HG02884 (cell line): ENCODE measurements around the gene CGN.

Experiments
- ATAC-seq: cut with Tn5 transposase; IDR thresholded peaks from one replicate; pipeline ENCODE4 v1.9.1; 2021; ENCODE audit warnings: mild to moderate bottlenecking, moderate library complexity; ENCODE audit not compliant: unreplicated experiment

CGN gene

GRCh38 chr1:151510957-151511635, at the start of gene CGN:
Gene CGN, plus strand, starts transcription at chr1:151511387. Its CDS starts 7,133 bp downstream, at chr1:151518520.
- peak; percentile 69 for ATAC-seq

- no peak for ATAC-seq
Observed at GRCh38 chr1:151461694-151462093, 49.5 kb upstream of the CGN start.

- ATAC-seq: no peak
Observed at GRCh38 chr1:151465026-151465425, 46.2 kb upstream of the CGN start.

- no peak for ATAC-seq
Observed at GRCh38 chr1:151472856-151473731, 38.1 kb upstream of the CGN start.

GRCh38 chr1:151474745-151475144, 36.4 kb upstream of the CGN start:
- no peak for ATAC-seq

- ATAC-seq: peak; percentile 86
Observed at GRCh38 chr1:151475175-151475574, 36.0 kb upstream of the CGN start.

GRCh38 chr1:151476083-151476482, 35.1 kb upstream of the CGN start:
- ATAC-seq: no peak

GRCh38 chr1:151477066-151477465, 34.1 kb upstream of the CGN start:
- ATAC-seq: no peak

GRCh38 chr1:151478140-151478812, 32.9 kb upstream of the CGN start:
- no peak for ATAC-seq

GRCh38 chr1:151478923-151479322, 32.3 kb upstream of the CGN start:
- no peak for ATAC-seq

GRCh38 chr1:151479462-151479861, 31.7 kb upstream of the CGN start:
- ATAC-seq: no peak

GRCh38 chr1:151482017-151482416, 29.2 kb upstream of the CGN start:
- ATAC-seq: no peak

GRCh38 chr1:151485685-151486255, 25.4 kb upstream of the CGN start:
- ATAC-seq: no peak

- ATAC-seq: no peak
Observed at GRCh38 chr1:151486557-151486956, 24.6 kb upstream of the CGN start.

- ATAC-seq: no peak
Observed at GRCh38 chr1:151491641-151492040, 19.5 kb upstream of the CGN start.

- ATAC-seq: no peak
Observed at GRCh38 chr1:151492120-151492519, 19.1 kb upstream of the CGN start.

GRCh38 chr1:151493042-151493441, 18.1 kb upstream of the CGN start:
- ATAC-seq: no peak

- ATAC-seq: no peak
Observed at GRCh38 chr1:151494741-151495281, 16.4 kb upstream of the CGN start.

- no peak for ATAC-seq
Observed at GRCh38 chr1:151495316-151495715, 15.9 kb upstream of the CGN start.

- ATAC-seq: no peak
Observed at GRCh38 chr1:151499365-151499764, 11.8 kb upstream of the CGN start.

- no peak for ATAC-seq
Observed at GRCh38 chr1:151499930-151500329, 11.3 kb upstream of the CGN start.
